Measurements from ENCODE around the gene NAALAD2.

Gene NAALAD2

DNA sequence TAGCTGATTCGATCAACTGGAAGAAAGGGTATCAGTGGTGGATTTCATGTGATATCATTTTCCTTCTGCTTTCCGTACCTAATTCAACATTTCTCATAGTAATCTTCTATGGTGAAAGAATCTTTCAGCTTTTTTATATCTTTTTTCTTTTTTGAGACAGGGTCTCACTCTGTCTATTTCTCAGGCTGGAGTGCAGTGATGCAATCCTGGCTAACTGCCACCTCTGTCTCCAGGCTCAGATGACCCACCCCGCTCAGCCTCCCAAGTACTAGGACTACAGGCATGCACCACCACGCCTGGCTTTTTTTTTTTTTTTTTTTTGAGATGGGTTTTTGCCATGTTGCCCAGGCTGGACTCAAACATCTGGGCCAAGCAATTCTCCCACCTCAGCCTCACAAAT lies 107.0 kb downstream of the NAALAD2 start:
- no peak for DNase-seq
